ENCODE measurements around the gene OCA2.
"Not testable (repeated sequence)": the region's sequence is repeated elsewhere in the genome, so short reads cannot be mapped to it uniquely, and the experiment has no call there.

OCA2 gene

GRCh38 chr15:27990521-27991515, 108.3 kb downstream of the OCA2 start:
- no peak for DNase-seq

DNA sequence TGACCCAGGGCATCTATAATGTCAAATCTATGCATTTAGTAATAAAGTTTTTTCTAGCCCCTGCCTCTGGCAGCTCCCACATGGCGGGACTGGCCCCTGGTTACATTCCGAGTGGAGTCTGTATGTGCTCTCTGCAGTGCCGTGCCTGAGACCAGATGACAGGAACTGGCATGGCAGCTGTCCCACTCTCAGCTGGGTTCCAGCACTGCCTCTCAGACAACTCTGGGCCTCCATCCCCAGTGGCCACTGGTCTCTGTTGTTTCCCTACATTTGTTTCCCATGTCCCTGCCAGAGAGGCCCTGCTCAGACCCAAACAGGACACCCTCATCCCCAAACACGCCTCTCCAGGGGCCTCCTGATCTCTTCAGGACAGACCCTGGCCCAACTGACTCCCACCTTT, 109.3 kb downstream of the OCA2 start:
- no peak for DNase-seq

GRCh38 chr15:27989427-27989826, 109.7 kb downstream of the OCA2 start:
- DNase-seq, result no peak

DNA sequence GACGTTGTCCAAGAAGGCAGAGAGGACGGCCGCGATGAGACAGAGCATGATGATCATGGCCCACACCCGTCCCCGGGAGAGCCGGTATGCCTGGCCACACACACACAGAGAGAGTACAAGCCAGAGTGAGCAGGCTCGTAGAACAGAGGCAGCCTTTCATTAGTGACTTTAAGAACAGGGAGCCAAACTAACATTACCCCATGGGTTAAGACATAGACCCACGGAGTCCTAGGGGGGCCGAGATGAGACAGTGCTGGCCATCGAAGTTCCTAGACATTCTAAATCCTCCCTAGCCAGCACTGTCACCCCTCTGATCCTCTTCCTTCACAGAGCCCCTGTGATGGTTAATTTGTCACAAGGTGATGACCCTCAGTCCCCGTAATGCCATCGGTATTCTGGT, 114.0 kb downstream of the OCA2 start:
- DNase-seq, result no peak

DNA sequence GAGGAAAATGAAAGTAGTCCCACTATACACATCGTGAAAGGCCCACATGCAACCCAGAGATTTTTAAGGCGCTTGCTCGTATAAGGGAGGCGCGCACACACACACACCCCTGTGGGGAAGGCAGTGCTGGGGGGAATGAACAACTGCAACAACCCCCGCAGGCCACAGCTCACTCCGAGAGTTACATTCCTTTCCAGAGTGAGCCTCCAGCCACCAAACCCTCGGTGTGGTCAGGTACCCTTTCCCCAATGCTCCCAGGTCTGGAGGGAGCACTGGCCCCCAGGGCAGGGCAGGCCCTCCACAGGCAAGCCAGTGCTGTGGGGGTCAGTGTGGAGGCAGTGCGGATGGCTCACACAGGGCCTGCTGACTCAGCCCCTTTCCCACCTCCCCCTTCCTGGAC, 115.6 kb downstream of the OCA2 start:
- no peak for DNase-seq

- no peak for DNase-seq
Measured at GRCh38 chr15:27977696-27978095, 121.4 kb downstream of the OCA2 start.

DNA sequence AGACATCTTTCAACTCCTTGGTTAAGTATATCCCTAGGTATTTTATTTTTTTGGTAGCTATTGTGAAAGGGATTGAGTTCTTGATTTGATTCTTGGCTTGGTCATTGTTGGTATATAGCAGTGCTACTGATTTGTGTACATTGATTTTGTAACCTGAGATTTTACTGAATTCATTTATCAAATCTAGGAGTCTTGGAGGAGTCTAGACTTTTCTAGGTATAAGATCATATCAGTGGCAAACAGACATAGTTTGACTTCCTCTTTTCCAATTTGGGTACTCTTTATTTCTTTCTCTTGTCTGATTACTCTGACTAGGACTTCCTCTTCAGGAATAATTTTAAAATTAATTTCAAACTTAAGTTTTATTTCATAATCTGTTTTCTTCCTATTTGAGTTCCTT, 125.2 kb downstream of the OCA2 start:
- no peak for DNase-seq

DNA sequence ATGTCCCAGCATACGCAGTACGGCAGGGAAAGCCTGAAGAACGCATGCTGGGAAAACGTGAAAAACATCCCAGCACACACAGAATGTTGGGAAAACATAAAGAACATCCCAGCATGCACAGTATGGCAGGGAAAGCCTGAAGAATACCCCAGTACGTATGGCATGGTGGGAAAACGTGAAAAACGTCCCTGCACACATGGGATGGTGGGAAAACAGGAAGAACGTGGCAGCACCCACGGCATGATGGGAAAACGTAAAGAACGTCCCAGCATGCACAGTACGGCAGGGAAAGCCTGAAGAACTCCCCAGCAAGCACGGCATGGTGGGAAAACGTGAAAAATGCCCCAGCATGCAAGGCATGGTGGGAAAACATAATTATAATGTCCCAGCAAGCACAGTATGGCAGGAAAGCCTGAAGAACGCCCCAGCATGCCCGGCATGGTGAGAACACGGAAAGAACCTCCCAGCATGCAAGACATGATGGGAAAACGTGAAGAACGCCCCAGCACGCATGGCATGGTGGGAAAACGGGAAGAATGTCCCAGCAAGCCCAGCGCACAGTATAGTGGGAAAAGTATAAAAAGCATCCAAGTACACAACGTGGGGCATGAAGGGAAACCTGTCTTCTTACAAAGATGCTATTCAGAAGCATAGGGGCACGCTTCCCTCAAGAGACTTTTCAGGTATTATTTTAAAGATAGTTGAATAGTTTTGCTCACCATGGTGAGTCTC, 128.3 kb downstream of the OCA2 start:
- no peak for DNase-seq

GRCh38 chr15:27967541-27967940, 131.6 kb downstream of the OCA2 start:
- DNase-seq, result no peak

DNA sequence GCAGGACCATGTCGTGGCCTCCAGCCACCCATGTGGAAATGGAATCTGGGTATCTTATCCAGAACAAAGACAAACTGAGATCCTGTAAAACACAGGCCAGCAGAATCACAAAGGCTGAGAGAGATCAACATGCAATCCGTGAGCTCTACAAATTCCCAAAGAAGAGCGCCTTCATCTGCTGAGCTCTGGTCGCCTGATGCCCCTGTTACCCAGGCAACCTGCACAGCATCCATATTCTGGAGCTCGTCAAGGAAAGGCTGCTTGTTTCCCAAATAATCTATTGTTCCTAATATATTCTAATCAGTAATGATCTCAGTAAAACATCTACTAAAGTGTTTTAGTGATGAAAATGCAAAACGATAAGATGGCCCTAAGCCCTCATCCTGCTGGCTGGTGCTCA, 133.6 kb downstream of the OCA2 start:
- DNase-seq, result no peak

DNA sequence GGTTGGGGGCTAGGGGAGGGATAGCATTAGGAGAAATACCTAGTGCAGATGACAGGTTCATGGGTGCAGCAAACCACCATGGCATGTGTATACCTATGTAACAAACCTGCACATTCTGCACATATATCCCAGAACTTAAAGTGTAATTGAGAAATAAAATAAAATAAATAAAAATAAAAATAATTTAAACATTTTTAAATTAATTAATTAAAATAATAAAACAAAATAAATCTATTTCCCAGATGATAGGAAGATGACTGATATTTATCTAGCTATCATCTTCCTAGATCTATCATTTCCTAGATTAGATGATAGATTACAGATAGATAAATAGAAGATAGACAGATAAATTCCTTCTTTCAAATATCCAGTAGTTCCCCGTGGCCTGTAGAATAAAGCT, 137.3 kb downstream of the OCA2 start:
- DNase-seq, result no peak

- DNase-seq, result no peak
Measured at GRCh38 chr15:27958911-27959578, 140.1 kb downstream of the OCA2 start.

GRCh38 chr15:27956285-27956684, 142.8 kb downstream of the OCA2 start:
- DNase-seq, result no peak

DNA sequence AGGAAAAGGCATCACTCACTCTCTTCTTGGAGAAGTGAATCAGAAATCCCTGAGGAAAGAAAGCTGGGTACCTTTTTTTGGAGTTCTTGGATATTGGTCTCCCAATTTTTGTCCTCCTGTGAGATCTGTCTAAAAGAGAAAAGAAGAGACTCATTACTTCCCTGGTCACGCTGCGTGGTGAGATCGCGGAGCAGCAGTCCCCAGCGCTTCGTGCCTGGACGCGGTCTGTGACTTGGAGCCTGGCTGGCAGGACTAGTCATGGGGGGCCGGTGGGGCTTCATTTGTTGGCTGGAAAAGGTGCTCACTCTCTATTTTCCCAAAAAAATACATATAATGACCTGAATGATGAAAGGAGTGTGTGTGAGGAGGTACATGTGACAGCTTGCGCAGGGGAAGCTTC, 144.0 kb downstream of the OCA2 start:
- DNase-seq, result no peak

- DNase-seq, result not testable (repeated sequence)
Measured at GRCh38 chr15:27952593-27952992, 146.5 kb downstream of the OCA2 start.

GRCh38 chr15:27951191-27951890, 147.8 kb downstream of the OCA2 start:
- DNase-seq, result no peak

DNA sequence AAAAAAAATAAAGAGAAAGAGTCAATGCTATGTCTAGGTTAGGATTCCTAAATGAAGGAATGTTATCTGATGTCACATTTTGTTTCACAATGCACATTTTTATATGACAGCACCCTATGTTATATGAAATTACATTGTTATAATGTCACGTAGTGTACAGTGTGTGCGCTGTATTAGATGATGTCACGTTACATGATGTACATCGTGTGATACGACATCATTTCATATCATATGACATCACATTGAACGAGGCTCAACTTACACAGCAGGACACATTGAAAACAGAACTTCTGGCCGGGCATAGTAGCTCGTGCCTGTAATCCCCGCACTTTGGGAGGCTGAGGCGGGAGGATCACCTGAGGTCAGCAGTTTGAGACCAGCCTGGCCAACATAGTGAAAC, 150.0 kb downstream of the OCA2 start:
- no peak for DNase-seq

DNA sequence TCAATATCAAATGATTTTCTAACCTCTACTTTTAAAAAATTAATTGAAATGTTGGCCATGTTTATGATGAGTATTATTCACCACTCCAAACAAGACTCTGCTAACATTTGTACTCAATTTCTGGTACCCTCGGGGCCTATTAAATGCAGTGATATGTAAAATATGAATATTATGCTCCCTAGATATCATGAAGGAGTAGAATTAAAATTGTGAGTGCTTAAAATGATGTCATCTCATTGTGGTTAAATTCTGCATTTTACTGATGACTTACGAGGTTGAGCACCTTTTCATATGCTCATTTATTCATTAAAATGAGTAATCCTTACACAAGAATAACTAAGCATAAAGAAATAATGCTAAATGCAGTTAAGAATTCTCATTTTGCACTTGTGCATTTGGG, 159.9 kb downstream of the OCA2 start:
- DNase-seq, result no peak

- DNase-seq, result no peak
Measured at GRCh38 chr15:27937851-27938250, 161.3 kb downstream of the OCA2 start.

- no peak for DNase-seq
Measured at GRCh38 chr15:27936164-27936563, 163.0 kb downstream of the OCA2 start.

- no peak for DNase-seq
Measured at GRCh38 chr15:27935328-27935727, 163.8 kb downstream of the OCA2 start.

DNA sequence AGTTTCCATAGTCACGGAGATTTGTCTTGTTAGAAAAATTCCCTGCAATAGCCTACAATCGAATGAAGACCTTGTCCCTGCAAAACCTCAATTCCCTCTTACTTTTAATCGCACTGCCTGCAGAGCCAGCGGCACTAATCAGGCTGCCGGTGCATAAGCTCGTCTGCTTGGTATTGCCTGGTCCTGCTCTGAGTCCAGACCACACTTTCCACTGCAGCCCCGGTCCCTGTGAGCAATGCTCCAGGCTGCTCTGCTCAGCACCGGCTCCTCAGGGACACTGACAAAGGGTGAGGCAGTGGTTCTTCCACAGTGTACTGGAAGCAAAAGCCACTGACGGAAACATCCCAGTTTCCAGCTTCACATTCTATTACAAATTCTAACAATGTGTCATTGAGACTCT, 164.3 kb downstream of the OCA2 start:
- DNase-seq, result no peak

DNA sequence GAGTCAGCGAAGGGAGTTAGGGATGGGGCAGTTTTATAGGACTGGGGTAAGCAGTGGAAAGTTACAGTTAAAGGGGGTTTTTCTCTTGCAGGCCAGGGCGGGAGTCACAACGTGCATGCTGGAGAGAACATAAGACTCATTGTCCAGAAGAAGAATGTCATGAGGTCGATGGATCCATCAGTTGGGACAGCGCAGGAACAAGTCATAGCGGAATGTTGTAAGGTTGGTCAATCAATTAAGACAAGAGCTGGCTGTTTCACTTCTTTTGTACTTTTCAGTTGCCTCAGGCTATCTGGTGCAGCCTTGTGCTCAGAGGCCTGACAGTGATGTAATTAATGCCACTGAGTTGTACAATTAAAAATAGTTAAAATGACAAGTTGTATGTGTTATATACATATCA, 165.6 kb downstream of the OCA2 start:
- DNase-seq, result no peak
